Tibial nerve (tissue), 4 donors: ENCODE measurements around the gene AEBP2. TPM values are rescaled to one million over a fixed set of nuclear protein-coding genes. Genes with fewer than 3 reads are reported as not detected.

ENCODE experiments used
- DNase-seq, 2 donors: peaks; one replicate each; pipeline ENCODE4 v3.0.0-alpha.2; 2019; ENCODE audit warnings: low spot score in 2 of 2
- H3K27ac ChIP-seq, 4 donors: fragments of 200-600 bp; sonication (generic) in 3 of 4; one replicate each; pipeline ENCODE4 v1.5.1; 2017 to 2019; ENCODE audit warnings: mild to moderate bottlenecking in 1 of 4
- H3K27me3 ChIP-seq, 2 donors: fragments of 200-600 bp; sonication (generic) in 1 of 2; one replicate each; pipeline versions ENCODE4 v1.5.1 to v1.6.0; 2017 to 2019
- H3K36me3 ChIP-seq, 3 donors: fragments of 200-600 bp; sonication (generic); one replicate each; pipeline ENCODE4 v1.5.1; 2018 to 2019
- H3K4me1 ChIP-seq, 4 donors: fragments of 200-600 bp; sonication (generic) in 3 of 4; one replicate each; pipeline ENCODE4 v1.5.1; 2017 to 2019
- H3K4me3 ChIP-seq, 4 donors: fragments of 200-600 bp; sonication (generic) in 3 of 4; one replicate each; pipeline ENCODE4 v1.5.1; 2017 to 2019; ENCODE audit warnings: mild to moderate bottlenecking in 1 of 4, moderate library complexity in 1 of 4
- H3K9me3 ChIP-seq, 4 donors: fragments of 200-600 bp; sonication (generic) in 3 of 4; one replicate each; pipeline ENCODE4 v1.5.1; 2017 to 2019
- EP300 ChIP-seq, 2 donors: sonication (generic); formaldehyde crosslinking; IDR thresholded peaks; one replicate each; pipeline ENCODE4 v1.6.1; 2017; ENCODE audit warnings: antibody characterized with exemption in 2 of 2, mild to moderate bottlenecking in 1 of 2
- POLR2A ChIP-seq, 2 donors: fragments of 450-650 bp; IDR thresholded peaks; one replicate each; pipeline ENCODE4 v1.6.1; 2017; ENCODE audit warnings: antibody characterized with exemption in 2 of 2, mild to moderate bottlenecking in 2 of 2, moderate library complexity in 2 of 2
- WGBS, 2 donors: methylation state at CpG; one replicate each; pipeline ENCODE4 v1.1.5; 2018; 5-methylcytosine and 5-hydroxymethylcytosine counted together
- total RNA-seq, 4 donors: library from RNA; depleted of rRNA; stranded (reverse); fragments of >200 nt; gene quantifications; one replicate each; pipeline ENCODE4 v1.1.0, GENCODE V29; 2016
- TF ChIP-seq, protein P1 (sequence below), 5 experiments: fragments of 200-600 bp in 3 of 5; fragments of 450-650 bp in 2 of 5; sonication (generic) in 3 of 5; IDR thresholded peaks; one replicate each; pipeline ENCODE4 v1.5.1; 2016 to 2019; ENCODE audit warnings: antibody characterized with exemption in 5 of 5, mild to moderate bottlenecking in 3 of 5, moderate library complexity in 2 of 5

The AEBP2 gene
- total RNA-seq, 4 donors from 2014 or later: 35.7 to 55.9 (median 45.7) TPM

DNA sequence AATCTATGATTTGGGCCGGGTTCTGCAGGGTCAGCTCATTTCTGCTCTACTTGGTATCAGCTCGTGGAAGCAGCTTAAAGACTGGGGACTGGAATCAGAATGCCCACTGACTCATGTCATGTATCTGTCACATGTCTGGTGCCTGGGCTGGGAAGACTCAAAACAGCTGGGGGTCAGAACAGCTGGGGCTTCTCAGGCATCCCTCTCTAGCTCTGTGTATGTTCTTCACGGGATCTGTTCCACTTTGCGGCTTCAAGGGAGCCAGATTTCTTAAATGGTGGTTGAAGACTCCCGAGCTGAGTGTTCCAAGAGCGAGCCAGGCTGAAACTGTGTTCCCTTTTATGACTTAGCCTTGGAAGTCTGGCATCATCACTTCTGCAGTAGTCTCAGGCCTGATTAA, 11.9 kb downstream of the AEBP2 start:
- 54 to 65% methylated on average over 6 of the region's 6 CpGs for WGBS, 2 donors
- H3K4me1 ChIP-seq: peaks cover 0 to 65% (median 15%) of the 10 kb centered on the region in 4 donors
- no peak for DNase-seq
- TF ChIP-seq POLR2A (IDR thresholded peaks at IDR 0.05) (no peak), EP300 (IDR thresholded peaks at IDR 0.05) (no peak)
- TF ChIP-seq, protein P1, sequence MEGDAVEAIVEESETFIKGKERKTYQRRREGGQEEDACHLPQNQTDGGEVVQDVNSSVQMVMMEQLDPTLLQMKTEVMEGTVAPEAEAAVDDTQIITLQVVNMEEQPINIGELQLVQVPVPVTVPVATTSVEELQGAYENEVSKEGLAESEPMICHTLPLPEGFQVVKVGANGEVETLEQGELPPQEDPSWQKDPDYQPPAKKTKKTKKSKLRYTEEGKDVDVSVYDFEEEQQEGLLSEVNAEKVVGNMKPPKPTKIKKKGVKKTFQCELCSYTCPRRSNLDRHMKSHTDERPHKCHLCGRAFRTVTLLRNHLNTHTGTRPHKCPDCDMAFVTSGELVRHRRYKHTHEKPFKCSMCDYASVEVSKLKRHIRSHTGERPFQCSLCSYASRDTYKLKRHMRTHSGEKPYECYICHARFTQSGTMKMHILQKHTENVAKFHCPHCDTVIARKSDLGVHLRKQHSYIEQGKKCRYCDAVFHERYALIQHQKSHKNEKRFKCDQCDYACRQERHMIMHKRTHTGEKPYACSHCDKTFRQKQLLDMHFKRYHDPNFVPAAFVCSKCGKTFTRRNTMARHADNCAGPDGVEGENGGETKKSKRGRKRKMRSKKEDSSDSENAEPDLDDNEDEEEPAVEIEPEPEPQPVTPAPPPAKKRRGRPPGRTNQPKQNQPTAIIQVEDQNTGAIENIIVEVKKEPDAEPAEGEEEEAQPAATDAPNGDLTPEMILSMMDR (IDR thresholded peaks at IDR 0.05): no peak
- H3K27ac ChIP-seq: no peak overlapping the region
- H3K36me3 ChIP-seq: peaks cover 0 to 5% (median 0%) of the 10 kb centered on the region in 3 donors
- H3K4me3 ChIP-seq: no peak overlapping the region
- no peaks in the 10 kb centered on the region for H3K9me3 ChIP-seq
- H3K27me3 ChIP-seq: no peaks in the 10 kb centered on the region

DNA sequence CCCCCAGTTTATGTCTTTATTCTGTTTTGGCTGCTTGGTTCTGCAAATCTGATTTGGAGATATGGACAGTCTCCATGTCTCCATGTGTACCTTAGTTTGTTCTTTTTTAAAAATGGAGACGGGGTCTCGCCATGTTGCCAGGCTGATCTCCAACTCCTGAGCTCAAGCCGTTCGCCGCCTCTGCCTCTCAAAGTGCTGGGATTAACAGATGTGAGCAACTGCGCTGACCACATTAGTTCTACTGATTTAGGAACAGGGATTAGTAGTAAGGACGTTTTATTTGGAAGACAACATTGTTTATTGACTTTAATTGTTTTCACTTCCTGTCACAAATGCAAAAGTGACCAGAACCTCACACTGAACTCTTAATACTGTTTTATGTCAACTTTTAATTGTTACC, 14.7 kb downstream of the AEBP2 start:
- Histone ChIP-seq H3K27me3 (no peaks in the 10 kb centered on the region), H3K36me3 (peaks cover 0 to 12% (median 0%) of the 10 kb centered on the region in 3 donors), H3K4me1 (peaks cover 0 to 60% (median 10%) of the 10 kb centered on the region in 4 donors), H3K27ac (no peak overlapping the region), H3K9me3 (no peaks in the 10 kb centered on the region), H3K4me3 (no peak overlapping the region)
- WGBS, 2 donors: 80 to 86% methylated on average over 7 of the region's 7 CpGs
- no peak for DNase-seq
- TF ChIP-seq EP300 (IDR thresholded peaks at IDR 0.05) (no peak), POLR2A (IDR thresholded peaks at IDR 0.05) (no peak)
- TF ChIP-seq, protein P1 (IDR thresholded peaks at IDR 0.05): no peak

DNA sequence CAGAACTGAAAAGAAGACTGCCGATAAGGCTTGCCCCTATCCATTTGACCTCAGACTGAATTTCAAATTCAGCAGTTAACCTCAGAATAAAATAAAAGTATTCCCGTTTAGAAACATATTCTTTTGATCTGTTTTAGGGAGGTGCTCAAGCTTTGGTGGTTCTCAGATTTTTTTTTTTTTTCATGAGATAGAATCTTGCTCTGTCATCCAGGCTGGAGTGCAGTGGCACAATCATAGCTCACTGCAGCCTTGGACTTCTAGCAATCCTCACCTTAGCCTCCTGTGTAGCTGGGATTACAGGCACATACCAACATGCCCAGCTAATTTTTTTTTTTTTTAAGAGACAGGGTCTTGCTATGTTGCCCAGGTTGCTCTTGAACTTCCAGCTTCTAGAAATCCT, 15.5 kb downstream of the AEBP2 start:
- Histone ChIP-seq H3K36me3 (peaks cover 0 to 12% (median 0%) of the 10 kb centered on the region in 3 donors), H3K9me3 (no peaks in the 10 kb centered on the region), H3K27me3 (no peaks in the 10 kb centered on the region), H3K4me1 (peaks cover 0 to 51% (median 4%) of the 10 kb centered on the region in 4 donors), H3K27ac (no peak overlapping the region), H3K4me3 (no peak overlapping the region)
- no peak for TF ChIP-seq POLR2A (IDR thresholded peaks at IDR 0.05)
- TF ChIP-seq, protein P1 (IDR thresholded peaks at IDR 0.05): no peak
- TF ChIP-seq EP300 (IDR thresholded peaks at IDR 0.05): no peak
- 71 to 75% methylated on average over 2 of the region's 2 CpGs for WGBS, 2 donors
- no peak for DNase-seq

DNA sequence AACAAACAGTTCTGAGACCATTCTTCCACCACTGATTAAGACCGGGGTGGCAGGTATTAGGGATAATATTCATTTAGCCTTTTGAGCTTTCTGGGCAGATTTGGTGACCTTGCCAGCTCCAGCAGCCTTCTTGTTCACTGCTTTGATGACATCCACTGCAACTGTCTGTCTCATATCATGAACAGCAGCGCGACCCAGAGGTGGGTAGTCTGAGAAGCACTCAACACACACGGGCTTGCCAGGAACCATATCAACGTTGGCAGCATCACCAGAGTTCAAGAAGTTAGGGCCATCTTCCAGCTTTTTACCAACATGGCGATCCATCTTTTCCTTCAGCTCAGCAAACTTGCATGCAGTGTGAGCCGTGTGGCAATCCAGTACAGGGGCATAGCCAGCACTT, 16.9 kb downstream of the AEBP2 start:
- Histone ChIP-seq H3K27me3 (no peaks in the 10 kb centered on the region), H3K36me3 (peaks cover 0 to 12% (median 0%) of the 10 kb centered on the region in 3 donors), H3K9me3 (no peaks in the 10 kb centered on the region), H3K4me3 (no peak overlapping the region), H3K4me1 (peaks cover 0 to 43% (median 0%) of the 10 kb centered on the region in 4 donors), H3K27ac (no peak overlapping the region)
- no peak for TF ChIP-seq EP300 (IDR thresholded peaks at IDR 0.05)
- TF ChIP-seq POLR2A (IDR thresholded peaks at IDR 0.05): no peak
- 89 to 95% methylated on average over 7 of the region's 7 CpGs for WGBS, 2 donors
- no peak for DNase-seq

DNA sequence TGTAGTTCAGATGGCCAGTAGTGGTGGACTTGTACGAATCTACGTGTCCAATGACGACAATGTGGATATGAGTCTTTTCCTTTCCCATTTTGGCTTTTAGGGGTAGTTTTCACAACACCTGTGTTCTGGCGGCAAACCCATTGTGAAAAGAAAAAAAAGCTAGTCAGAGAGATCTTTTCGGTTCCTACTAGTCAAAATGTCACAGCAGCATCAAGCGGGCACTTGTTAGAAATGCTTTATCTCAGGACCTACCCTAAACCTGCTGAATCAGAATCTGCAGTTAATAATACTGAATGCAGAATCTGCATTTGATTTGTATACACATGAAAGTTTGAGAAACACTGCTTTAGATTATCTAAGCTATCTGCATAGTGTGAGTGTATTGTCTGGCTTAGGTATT, 18.3 kb downstream of the AEBP2 start:
- H3K27me3 ChIP-seq: no peaks in the 10 kb centered on the region
- TF ChIP-seq, protein P1 (IDR thresholded peaks at IDR 0.05): no peak
- TF ChIP-seq EP300 (IDR thresholded peaks at IDR 0.05) (no peak), POLR2A (IDR thresholded peaks at IDR 0.05) (no peak)

More for the DNA sequence above, 18.3 kb downstream of the AEBP2 start:
- H3K27ac ChIP-seq: no peak overlapping the region
- H3K9me3 ChIP-seq: no peaks in the 10 kb centered on the region
- 94 to 96% methylated on average over 6 of the region's 6 CpGs for WGBS, 2 donors
- no peak overlapping the region for H3K4me3 ChIP-seq
- no peak for DNase-seq
- peaks cover 0 to 12% (median 0%) of the 10 kb centered on the region in 3 donors for H3K36me3 ChIP-seq
- H3K4me1 ChIP-seq: peaks cover 0 to 44% (median 5%) of the 10 kb centered on the region in 4 donors
